MCF 10A (cell line): ENCODE results near the gene GPNMB. TPM values are rescaled to one million over a fixed set of nuclear protein-coding genes. Genes with fewer than 3 reads are reported as not detected.

Experiments
- BruUV-seq: library from RNA; stranded (reverse); fragments of 400-500 nt; replicated peaks from 2 replicates; lab custom pipeline; 2021; lab: Mats Ljungman, UMichigan
- CTCF ChIA-PET: fragments of 300-600 bp; sonication (Branson Sonifier 250); formaldehyde crosslinking; extraction: SDS; loops from one replicate; lab custom pipeline; 2021; ENCODE audit warnings: antibody characterized with exemption, inconsistent platforms; lab: Yijun Ruan, JAX
- POLR2A ChIA-PET: fragments of 300-600, 350-650 bp; sonication (Branson Sonifier 250); formaldehyde crosslinking; extraction: SDS; loops from one replicate; lab custom pipeline; 2020; ENCODE audit warnings: antibody characterized with exemption, inconsistent platforms; lab: Yijun Ruan, JAX
- DNase-seq: peaks from one replicate; pipeline ENCODE4 v3.0.0-alpha.2; 2018; ENCODE audit not compliant: unreplicated experiment
- H3K27ac Mint-ChIP-seq: one replicate; pipeline ENCODE4 v1.8.0; 2022; ENCODE audit warnings: mild to moderate bottlenecking, low read depth, mixed read lengths; ENCODE audit not compliant: unreplicated experiment
- H3K27me3 Mint-ChIP-seq: one replicate; pipeline ENCODE4 v1.8.0; 2022; ENCODE audit warnings: mixed read lengths; ENCODE audit not compliant: insufficient read depth, unreplicated experiment
- H3K36me3 Mint-ChIP-seq: one replicate; pipeline ENCODE4 v1.8.0; 2022; ENCODE audit warnings: mild to moderate bottlenecking, moderate library complexity, mixed read lengths; ENCODE audit not compliant: insufficient read depth, unreplicated experiment
- H3K4me1 Mint-ChIP-seq: one replicate; pipeline ENCODE4 v1.8.0; 2022; ENCODE audit warnings: mixed read lengths; ENCODE audit not compliant: insufficient read depth, unreplicated experiment
- H3K4me3 Mint-ChIP-seq: one replicate; pipeline ENCODE4 v1.8.0; 2022; ENCODE audit warnings: mild to moderate bottlenecking, moderate library complexity, mixed read lengths; ENCODE audit not compliant: unreplicated experiment
- H3K9me3 Mint-ChIP-seq: one replicate; pipeline ENCODE4 v1.8.0; 2022; ENCODE audit warnings: mixed read lengths; ENCODE audit not compliant: unreplicated experiment
- intact Hi-C: fragments of 100-400 bp; cut with micrococcal nuclease; formaldehyde crosslinking; loops from 2 replicates; pipeline ENCODE4 v1.14.1; 2022
- total RNA-seq: library from RNA; stranded (reverse); gene quantifications from 2 replicates; pipeline ENCODE4 v1.2.3, GENCODE V29; 2022
- TF ChIP-seq, protein P1 (sequence below): fragments of 200-600 bp; IDR thresholded peaks from one replicate; pipeline ENCODE4 v1.8.0; 2022; ENCODE audit warnings: antibody characterized with exemption, mild to moderate bottlenecking; ENCODE audit not compliant: unreplicated experiment

The GPNMB gene
- total RNA-seq, 1 experiment from 2014 or later, result 1.1 TPM

DNA sequence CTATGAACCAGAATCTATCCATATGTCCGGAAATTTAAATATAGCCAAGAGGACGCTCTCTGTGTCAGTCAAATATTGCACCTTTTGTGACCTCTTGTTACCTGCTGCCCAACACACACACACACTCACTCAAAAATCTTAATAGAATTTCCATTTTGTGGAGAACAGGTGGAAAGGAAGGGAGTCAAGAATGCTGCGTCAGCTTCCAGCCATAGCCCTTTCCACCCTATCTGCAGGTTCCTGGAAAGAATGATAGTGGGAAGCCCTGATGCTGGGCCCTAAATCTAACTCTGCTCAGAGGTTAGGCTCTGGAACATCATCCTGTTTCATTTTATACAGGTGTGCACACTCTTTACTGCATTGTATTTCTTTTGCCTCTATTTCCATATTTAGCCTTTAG is 9.6 kb upstream of the GPNMB start:
- no peaks in the 10 kb centered on the region for H3K9me3 Mint-ChIP-seq
- intact Hi-C loops, result no loop called here
- no peak overlapping the region for H3K27ac Mint-ChIP-seq
- DNase-seq, result no peak
- no peaks in the 10 kb centered on the region for H3K36me3 Mint-ChIP-seq
- H3K4me1 Mint-ChIP-seq, result peaks cover 7% of the 10 kb centered on the region
- CTCF ChIA-PET, result interaction anchor here (0.6 kb wide), 1 partner anchor 151 kb away, joined by 3 read pairs; no protein-coding TSS in a partner anchor
- H3K27me3 Mint-ChIP-seq, result no peaks in the 10 kb centered on the region
- TF ChIP-seq, protein P1, sequence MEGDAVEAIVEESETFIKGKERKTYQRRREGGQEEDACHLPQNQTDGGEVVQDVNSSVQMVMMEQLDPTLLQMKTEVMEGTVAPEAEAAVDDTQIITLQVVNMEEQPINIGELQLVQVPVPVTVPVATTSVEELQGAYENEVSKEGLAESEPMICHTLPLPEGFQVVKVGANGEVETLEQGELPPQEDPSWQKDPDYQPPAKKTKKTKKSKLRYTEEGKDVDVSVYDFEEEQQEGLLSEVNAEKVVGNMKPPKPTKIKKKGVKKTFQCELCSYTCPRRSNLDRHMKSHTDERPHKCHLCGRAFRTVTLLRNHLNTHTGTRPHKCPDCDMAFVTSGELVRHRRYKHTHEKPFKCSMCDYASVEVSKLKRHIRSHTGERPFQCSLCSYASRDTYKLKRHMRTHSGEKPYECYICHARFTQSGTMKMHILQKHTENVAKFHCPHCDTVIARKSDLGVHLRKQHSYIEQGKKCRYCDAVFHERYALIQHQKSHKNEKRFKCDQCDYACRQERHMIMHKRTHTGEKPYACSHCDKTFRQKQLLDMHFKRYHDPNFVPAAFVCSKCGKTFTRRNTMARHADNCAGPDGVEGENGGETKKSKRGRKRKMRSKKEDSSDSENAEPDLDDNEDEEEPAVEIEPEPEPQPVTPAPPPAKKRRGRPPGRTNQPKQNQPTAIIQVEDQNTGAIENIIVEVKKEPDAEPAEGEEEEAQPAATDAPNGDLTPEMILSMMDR, result no peak
- POLR2A ChIA-PET, result interaction anchor here (1.5 kb wide), 1 partner anchor 10 kb away, joined by 12 read pairs; the partner anchor contains the start of gene GPNMB
- H3K4me3 Mint-ChIP-seq, result no peak overlapping the region
- BruUV-seq, result no TSS peak

DNA sequence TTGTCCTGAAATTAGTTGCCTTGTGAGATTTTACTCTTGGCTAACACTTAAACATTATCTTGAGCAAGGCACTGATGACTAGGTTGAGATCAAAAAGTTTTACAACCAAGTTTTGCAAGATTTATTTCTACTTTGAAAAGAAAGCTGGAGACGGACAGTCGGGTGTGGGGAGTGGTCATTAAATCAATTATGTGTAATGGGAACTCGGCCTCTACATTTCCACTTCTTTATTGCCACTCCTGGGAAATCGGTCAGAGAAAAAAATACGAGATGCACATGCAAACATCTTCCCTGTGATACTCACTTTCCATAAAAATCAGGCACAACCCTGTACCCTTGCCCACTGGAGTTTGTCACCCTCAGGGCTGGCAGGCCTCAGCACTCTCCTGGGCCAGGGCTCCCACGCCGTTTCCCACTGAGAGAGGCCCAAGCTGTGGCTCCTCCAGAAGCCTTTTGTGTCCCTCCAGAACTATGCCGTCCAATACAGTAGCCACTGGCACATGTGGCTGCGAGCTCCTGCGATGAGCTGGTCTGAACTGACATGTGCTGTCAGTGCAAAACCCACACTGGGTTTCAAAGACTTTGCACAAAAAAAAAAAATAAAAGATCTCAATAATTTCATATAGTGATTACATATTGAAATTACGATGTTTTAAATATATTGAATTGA is 7.5 kb upstream of the GPNMB start:
- intact Hi-C loops, result no loop called here
- BruUV-seq, result no TSS peak
- ChIA-PET CTCF (interaction anchor here (0.6 to 1.0 kb wide), 3 partner anchors 22 to 34 kb away, joined by 3 read pairs; no protein-coding TSS in a partner anchor), POLR2A (no interaction called here)
- Mint-ChIP-seq H3K9me3 (peaks cover 3% of the 10 kb centered on the region), H3K4me3 (no peak overlapping the region), H3K27ac (no peak overlapping the region), H3K27me3 (no peaks in the 10 kb centered on the region), H3K36me3 (no peaks in the 10 kb centered on the region), H3K4me1 (peaks cover 10% of the 10 kb centered on the region)
- TF ChIP-seq, protein P1, result no peak
- no peak for DNase-seq

DNA sequence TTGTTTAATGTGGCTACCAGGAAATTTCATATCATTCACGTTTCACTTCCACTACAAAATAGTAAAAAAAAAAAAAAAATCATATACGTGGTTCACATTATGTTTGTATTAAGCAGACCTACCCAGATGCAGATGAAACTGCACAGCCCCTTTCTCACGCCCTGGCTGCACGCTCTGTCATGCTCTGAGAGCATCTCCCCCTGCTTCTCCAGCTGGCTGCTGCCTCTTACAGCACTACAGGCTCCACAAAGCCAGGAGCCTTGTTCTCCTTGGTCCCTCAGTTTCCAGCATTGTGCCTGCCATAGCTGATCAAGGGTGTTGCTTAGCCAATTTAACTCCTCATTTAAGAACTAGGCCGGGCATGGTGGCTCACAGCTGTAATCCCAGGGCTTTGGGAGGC is 6.9 kb upstream of the GPNMB start:
- TF ChIP-seq, protein P1, result no peak
- no peak for DNase-seq
- no TSS peak for BruUV-seq
- no peak overlapping the region for H3K27ac Mint-ChIP-seq
- CTCF ChIA-PET, result interaction anchor here (0.6 to 1.7 kb wide), 2 partner anchors 22 to 28 kb away, joined by 3 to 6 read pairs; no protein-coding TSS in a partner anchor
- POLR2A ChIA-PET, result interaction anchor here (0.5 kb wide), 1 partner anchor 462 kb away, joined by 3 read pairs; no protein-coding TSS in a partner anchor
- H3K4me3 Mint-ChIP-seq, result no peak overlapping the region
- H3K36me3 Mint-ChIP-seq, result no peaks in the 10 kb centered on the region
- H3K4me1 Mint-ChIP-seq, result peaks cover 12% of the 10 kb centered on the region
- no peaks in the 10 kb centered on the region for H3K27me3 Mint-ChIP-seq
- intact Hi-C loops, result no loop called here
- H3K9me3 Mint-ChIP-seq, result peaks cover 7% of the 10 kb centered on the region

DNA sequence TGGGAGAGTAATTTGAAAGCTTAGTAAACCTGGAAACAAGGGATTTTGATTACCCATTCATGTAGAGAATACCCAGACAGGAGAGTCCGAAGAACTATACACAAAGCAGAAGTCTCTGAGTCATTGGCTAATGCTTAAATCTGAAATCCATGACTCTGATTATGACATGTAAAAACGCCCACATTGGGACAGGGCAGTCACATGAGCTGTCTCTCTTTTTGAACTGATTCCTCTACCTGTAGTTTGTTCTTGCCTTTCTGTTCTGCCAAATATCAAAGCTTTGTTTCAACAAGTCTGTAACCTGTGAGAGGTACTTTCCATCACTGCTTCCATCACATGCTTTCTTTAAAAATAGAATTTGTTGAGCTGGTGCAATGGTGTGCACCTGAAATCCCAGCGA is 4.3 kb upstream of the GPNMB start:
- Mint-ChIP-seq H3K36me3 (no peaks in the 10 kb centered on the region), H3K4me3 (no peak overlapping the region), H3K9me3 (peaks cover 7% of the 10 kb centered on the region), H3K4me1 (peaks cover 13% of the 10 kb centered on the region), H3K27ac (no peak overlapping the region), H3K27me3 (no peaks in the 10 kb centered on the region)
- peak; percentile 42 for DNase-seq
- TF ChIP-seq, protein P1, result no peak
- ChIA-PET POLR2A (interaction anchor here (0.7 to 2.0 kb wide), 5 partner anchors 31 to 229 kb away, joined by 3 to 7 read pairs (median 5); partner anchors contain the start of genes KLHL7 and NUP42), CTCF (interaction anchor here (0.6 to 1.7 kb wide), 2 partner anchors 58 to 150 kb away, joined by 3 read pairs; no protein-coding TSS in a partner anchor)
- no TSS peak for BruUV-seq
- intact Hi-C loops, result no loop called here
